HG02623 (cell line): ENCODE results near the gene FOLR3.
"Not testable (repeated sequence)": the region's sequence is repeated elsewhere in the genome, so short reads cannot be mapped to it uniquely, and the experiment has no call there.

ENCODE experiments used
- ATAC-seq: cut with Tn5 transposase; IDR thresholded peaks from one replicate; pipeline ENCODE4 v1.9.1; 2021; ENCODE audit warnings: moderate library complexity; ENCODE audit not compliant: unreplicated experiment

Gene FOLR3

GRCh38 chr11:72135473-72135872 is at the start of gene FOLR3:
FOLR3 (plus strand) TSS chr11:72135725; CDS start chr11:72135953, 228 bp downstream.
- ATAC-seq, result not testable (repeated sequence)

GRCh38 chr11:72088076-72088808 is 47.3 kb upstream of the FOLR3 start:
- ATAC-seq, result no peak

- no peak for ATAC-seq
Measured at GRCh38 chr11:72091292-72091691, 44.2 kb upstream of the FOLR3 start.

DNA sequence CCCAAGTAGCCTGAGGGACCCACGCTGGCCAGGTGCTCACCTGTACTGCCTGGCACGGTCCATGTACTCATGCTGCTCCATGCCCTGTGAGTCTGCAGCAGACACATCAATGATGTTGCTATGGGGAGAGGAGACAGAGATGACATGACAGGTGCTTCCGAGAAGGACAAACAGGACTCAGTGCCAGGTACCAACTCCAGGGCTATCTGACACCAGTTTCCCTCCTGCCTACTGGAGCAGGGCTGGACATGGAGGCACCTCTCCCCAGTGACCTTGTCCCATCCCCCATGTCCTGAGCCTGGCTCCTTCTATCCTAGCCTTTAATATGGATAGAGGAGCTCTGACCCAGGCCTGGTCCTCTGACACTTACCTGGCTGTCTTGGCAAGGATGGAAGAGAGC is 36.8 kb upstream of the FOLR3 start:
- ATAC-seq, result no peak

DNA sequence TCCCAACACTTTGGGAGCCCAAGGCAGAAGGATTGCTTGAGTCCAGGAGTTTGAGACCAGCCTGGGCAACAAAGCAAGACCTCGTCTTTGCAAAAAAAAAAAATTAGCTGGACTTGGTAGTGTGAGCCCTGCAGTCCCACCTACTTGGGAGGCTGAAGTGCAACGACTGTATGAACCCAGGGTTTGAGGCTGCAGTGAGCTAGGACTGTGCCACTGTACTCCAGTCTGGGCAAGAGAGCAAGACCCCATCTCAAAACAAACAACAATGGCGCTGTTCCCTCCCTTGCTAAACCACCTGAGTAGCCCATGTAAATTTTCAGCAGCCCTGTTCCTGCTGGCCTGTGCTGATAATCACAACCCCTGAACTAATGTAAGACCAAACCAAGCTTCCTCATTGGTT is 35.5 kb upstream of the FOLR3 start:
- ATAC-seq, result no peak

DNA sequence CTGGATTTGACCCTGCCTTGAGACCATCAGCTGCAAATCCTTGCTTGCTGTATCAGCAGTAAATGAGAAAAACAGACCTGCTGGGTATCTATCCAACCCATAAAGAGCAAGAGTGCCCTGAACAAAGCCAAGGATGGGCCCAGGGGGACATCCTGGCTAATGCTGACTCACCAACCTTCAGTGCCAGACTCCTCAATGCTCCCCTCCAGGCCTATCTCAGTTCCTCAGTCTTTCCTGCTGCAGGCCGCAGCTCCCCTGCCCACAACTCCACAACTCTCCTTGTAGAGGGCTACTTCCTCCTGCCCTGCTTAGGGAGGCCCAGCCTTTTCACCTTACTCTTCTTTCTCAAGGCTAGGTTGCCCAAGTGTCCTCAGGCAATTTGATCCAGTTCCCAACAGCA is 35.1 kb upstream of the FOLR3 start:
- ATAC-seq, result no peak

GRCh38 chr11:72102162-72102561 is 33.4 kb upstream of the FOLR3 start:
- ATAC-seq, result no peak

DNA sequence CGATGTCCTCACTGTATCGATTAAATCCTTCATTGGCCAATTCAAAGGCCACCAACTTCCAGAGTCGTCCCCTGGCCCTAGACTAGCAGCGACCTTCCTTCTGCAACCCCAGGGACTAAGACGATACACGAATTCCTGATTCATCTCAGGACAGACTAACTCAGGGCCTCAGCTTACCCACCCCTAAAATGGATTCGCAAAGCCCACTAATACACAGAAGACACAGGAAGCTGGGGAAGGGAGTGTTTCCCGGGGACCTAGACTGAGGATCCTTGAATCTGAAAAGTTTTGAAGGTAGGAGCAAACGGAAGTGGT is 32.9 kb upstream of the FOLR3 start:
- no peak for ATAC-seq

GRCh38 chr11:72102946-72103753 is 32.4 kb upstream of the FOLR3 start, which contains the start of gene LAMTOR1:
LAMTOR1 (minus strand) TSS chr11:72103297; CDS start chr11:72103224, 73 bp downstream.
- peak; percentile 86 for ATAC-seq

- no peak for ATAC-seq
Measured at GRCh38 chr11:72103754-72104167, 31.8 kb upstream of the FOLR3 start.

- ATAC-seq, result no peak
Measured at GRCh38 chr11:72105888-72106287, 29.6 kb upstream of the FOLR3 start, which contains the start of gene TOMT. TOMT (plus strand) TSS chr11:72105924; CDS start chr11:72105952, 28 bp downstream.

GRCh38 chr11:72111300-72112142 is 24.0 kb upstream of the FOLR3 start:
- peak; percentile 1 for ATAC-seq

DNA sequence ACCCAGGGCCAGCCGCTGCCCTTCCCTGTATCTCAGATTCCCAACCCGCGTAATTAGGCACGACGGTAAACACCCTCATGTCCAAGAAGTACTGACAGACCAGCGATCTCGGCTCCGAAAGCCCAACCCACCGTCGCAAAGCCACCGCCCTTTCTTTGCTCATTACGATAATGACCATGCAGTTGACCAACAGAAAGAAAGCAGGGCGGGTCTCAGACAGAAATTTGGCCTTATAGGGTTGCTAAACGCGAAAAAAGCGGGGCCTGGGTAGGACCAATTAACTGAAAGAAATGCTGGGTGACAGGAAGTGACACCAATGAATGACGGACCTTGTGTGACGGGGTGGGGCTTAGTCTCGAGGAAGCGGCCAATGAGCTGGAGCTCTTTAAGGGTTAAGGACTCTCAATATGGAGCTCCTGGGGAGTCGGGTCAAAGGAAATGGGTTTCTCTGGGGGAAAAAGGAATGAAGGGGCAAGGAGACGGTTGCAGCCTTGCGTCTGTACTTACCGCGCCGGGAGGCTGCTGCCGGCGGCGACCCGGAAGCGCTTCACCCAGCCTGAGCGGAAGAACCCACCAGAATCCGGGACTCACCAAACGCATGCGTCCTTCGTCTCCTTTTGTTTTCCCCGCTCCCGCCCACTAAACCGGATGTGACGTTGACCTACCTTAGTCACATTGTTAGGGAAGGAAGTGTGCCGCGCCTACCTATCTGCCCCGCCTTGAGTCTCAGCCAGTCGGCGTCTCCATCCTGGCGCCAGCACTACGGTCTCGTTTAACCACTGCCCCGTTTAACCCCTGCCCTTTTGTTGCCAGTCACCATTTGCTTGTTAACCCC is 23.2 kb upstream of the FOLR3 start, which contains the start of gene ANAPC15:
ANAPC15 (minus strand) TSS at position 553 of the 835 bp plus-strand sequence. CDS start 1,419 bp downstream, outside the sequence.
- peak; percentile 82 for ATAC-seq

- ATAC-seq, result no peak
Measured at GRCh38 chr11:72112978-72113808, 22.3 kb upstream of the FOLR3 start.

GRCh38 chr11:72114570-72114969 is 21.0 kb upstream of the FOLR3 start:
- no peak for ATAC-seq

GRCh38 chr11:72116019-72116755 is 19.3 kb upstream of the FOLR3 start:
- no peak for ATAC-seq

GRCh38 chr11:72119198-72119597 is 16.3 kb upstream of the FOLR3 start:
- no peak for ATAC-seq

- no peak for ATAC-seq
Measured at GRCh38 chr11:72120930-72121329, 14.6 kb upstream of the FOLR3 start.

DNA sequence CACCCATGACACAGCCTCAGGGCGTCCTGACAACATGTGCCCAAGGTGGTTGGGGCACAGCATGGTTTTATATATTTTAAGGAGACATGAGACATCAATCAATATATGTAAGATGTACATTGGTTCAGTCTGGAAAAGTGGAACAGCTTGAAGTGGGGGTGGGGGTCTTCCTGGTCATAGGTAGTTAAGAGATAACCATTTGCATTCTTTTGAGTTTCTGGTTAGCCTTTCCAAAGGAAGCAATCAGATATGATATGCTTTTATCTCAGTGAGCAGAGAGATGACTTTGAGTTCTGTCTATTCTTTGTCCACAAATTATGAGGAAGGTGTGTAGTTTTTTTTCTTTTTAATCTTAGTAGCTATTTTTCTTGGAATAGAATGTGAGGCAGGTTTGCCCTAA is 12.9 kb upstream of the FOLR3 start:
- no peak for ATAC-seq
